HG02970 (cell line): ENCODE results near the gene NFATC3.
"Not testable (repeated sequence)": the region's sequence is repeated elsewhere in the genome, so short reads cannot be mapped to it uniquely, and the experiment has no call there.

Experiments
- ATAC-seq: cut with Tn5 transposase; IDR thresholded peaks from one replicate; pipeline ENCODE4 v1.9.1; 2021; ENCODE audit warnings: mild to moderate bottlenecking, moderate library complexity, moderate number of reproducible peaks; ENCODE audit not compliant: unreplicated experiment, low FRiP score

NFATC3 gene

GRCh38 chr16:68088130-68088972, 3.2 kb downstream of the NFATC3 start:
- no peak for ATAC-seq

GRCh38 chr16:68089067-68089466, 3.9 kb downstream of the NFATC3 start:
- ATAC-seq: no peak

- ATAC-seq: no peak
These were observed 5.0 kb downstream of the NFATC3 start for GRCh38 chr16:68090130-68090529.

- no peak for ATAC-seq
These were observed 5.4 kb downstream of the NFATC3 start for GRCh38 chr16:68090533-68090932.

GRCh38 chr16:68091380-68092261, 6.5 kb downstream of the NFATC3 start:
- ATAC-seq: no peak

GRCh38 chr16:68092275-68092674, 7.1 kb downstream of the NFATC3 start:
- not testable (repeated sequence) for ATAC-seq

GRCh38 chr16:68093816-68094613, 8.8 kb downstream of the NFATC3 start:
- ATAC-seq: no peak

GRCh38 chr16:68094614-68094934, 9.4 kb downstream of the NFATC3 start:
- no peak for ATAC-seq

- no peak for ATAC-seq
These were observed 11.3 kb downstream of the NFATC3 start for GRCh38 chr16:68096491-68096890.

- ATAC-seq: no peak
These were observed 11.9 kb downstream of the NFATC3 start for GRCh38 chr16:68097088-68097487.

- no peak for ATAC-seq
These were observed 12.7 kb downstream of the NFATC3 start for GRCh38 chr16:68097895-68098294.

GRCh38 chr16:68100488-68100887, 15.3 kb downstream of the NFATC3 start:
- no peak for ATAC-seq

GRCh38 chr16:68105611-68106010, 20.4 kb downstream of the NFATC3 start:
- ATAC-seq: no peak

- ATAC-seq: not testable (repeated sequence)
These were observed 22.2 kb downstream of the NFATC3 start for GRCh38 chr16:68107230-68107928.

GRCh38 chr16:68109156-68109555, 24.0 kb downstream of the NFATC3 start:
- ATAC-seq: not testable (repeated sequence)

GRCh38 chr16:68110611-68111010, 25.4 kb downstream of the NFATC3 start:
- ATAC-seq: not testable (repeated sequence)

- no peak for ATAC-seq
These were observed 26.2 kb downstream of the NFATC3 start for GRCh38 chr16:68111379-68111778.

- no peak for ATAC-seq
These were observed 28.0 kb downstream of the NFATC3 start for GRCh38 chr16:68113059-68113761.

GRCh38 chr16:68113765-68114240, 28.6 kb downstream of the NFATC3 start:
- ATAC-seq: no peak
